Measurements from ENCODE around the gene GLIPR1.

DNA sequence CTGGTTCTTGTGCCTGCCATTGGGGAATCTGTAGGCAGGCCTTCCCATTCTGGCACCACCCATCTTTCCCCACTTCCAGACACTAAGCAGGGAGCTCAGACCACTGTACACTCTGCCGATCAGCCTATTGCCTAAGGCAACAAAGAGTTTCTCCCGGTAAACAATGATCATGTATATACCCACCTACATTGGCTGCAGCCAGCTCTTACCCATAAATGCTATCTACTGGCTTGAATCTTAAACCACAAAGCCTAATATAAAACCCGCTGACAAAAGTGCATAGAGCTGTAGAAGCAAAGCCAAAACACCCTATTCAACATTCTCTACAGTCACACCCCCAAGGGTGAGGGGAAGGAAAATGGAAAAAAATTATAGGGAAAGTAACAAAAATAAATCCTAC, 20.8 kb upstream of the GLIPR1 start:
- TF ChIP-seq, protein P1, sequence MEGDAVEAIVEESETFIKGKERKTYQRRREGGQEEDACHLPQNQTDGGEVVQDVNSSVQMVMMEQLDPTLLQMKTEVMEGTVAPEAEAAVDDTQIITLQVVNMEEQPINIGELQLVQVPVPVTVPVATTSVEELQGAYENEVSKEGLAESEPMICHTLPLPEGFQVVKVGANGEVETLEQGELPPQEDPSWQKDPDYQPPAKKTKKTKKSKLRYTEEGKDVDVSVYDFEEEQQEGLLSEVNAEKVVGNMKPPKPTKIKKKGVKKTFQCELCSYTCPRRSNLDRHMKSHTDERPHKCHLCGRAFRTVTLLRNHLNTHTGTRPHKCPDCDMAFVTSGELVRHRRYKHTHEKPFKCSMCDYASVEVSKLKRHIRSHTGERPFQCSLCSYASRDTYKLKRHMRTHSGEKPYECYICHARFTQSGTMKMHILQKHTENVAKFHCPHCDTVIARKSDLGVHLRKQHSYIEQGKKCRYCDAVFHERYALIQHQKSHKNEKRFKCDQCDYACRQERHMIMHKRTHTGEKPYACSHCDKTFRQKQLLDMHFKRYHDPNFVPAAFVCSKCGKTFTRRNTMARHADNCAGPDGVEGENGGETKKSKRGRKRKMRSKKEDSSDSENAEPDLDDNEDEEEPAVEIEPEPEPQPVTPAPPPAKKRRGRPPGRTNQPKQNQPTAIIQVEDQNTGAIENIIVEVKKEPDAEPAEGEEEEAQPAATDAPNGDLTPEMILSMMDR (IDR thresholded peaks at IDR 0.05), result no peak
- no peak for TF ChIP-seq POLR2AphosphoS5 (IDR thresholded peaks at IDR 0.05)
